Stimulated activated CD4-positive, alpha-beta T cell treated with anti-CD3 and anti-CD28 coated beads, Interleukin-12 subunit alpha, Interleukin-12 subunit beta, amount 100 ng/mL, for 24 hours (primary cell): Measurements from ENCODE around the gene GNA12.

ENCODE experiments used
- DNase-seq, 2 experiments: peaks; one replicate each; pipeline ENCODE4 v3.0.0-alpha.2; 2020; ENCODE audit warnings: low read depth in 2 of 2

GNA12 gene

DNA sequence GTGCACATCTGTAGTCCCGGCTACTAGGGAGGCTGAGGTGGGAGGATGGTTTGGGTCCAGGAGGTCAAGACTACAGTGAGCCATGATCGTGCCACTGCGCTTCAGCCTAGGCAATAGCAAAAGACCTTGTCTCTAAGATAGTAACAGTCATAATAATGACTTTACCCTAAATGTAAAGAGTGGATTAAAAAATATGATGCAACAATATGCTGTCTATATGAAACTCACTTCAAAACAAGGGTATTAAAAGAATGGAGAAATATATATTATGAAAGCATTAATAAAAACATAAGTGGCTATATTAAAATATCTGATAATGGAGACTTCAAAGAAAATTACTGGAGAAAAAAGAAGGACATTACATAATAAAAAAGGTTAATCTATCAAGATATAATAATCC lies 5.7 kb downstream of the GNA12 start:
- DNase-seq: no peak

DNA sequence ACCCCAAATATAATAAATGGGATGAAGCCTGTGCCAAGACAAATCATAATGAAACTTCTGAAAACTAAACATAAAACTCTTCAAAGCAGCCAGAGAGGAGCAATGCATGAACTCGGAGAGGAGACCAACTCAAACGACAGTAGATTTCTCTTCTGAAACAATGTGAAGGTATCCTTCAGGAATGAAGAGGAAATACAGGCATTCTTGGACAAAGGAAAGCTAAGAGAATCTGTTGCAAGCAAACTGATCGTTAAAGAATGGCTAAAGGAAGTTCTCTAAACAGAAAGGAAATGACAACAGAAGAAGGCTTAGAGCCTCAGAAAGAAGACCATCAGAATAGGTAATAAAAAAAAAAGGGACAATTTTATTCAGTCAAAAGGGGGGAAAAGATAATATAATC lies 6.6 kb downstream of the GNA12 start:
- DNase-seq: no peak

DNA sequence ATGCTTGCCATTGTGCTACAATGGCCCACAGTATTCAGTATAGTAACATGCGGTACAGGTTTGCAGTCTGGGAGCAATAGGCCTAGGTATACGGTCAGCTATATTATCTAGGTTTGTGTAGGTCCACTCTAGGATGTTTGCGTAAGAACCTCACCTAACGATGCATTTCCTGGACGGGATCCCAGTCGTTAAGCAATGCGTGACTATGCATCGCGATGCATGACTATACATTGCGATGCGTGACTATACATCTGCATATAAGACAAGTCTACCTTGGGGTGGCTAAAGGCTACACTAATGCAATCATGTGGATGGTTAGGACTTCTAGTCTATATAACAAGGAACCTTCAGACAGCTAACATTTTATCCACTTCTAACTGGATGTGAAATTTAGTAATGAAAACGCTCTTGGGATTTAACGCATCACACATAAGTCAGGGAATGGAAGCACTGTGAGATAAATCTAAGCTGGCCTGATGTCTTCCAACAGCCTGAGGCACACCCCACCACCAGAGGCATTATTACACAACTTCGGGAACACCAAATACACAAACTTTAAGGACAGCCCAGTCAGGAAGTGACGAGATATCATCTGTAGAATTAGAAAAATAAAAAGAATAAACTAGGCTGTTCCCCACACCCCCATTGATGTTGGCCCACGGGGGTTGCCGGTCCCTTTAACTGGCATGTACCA lies 9.2 kb downstream of the GNA12 start:
- no peak for DNase-seq

DNA sequence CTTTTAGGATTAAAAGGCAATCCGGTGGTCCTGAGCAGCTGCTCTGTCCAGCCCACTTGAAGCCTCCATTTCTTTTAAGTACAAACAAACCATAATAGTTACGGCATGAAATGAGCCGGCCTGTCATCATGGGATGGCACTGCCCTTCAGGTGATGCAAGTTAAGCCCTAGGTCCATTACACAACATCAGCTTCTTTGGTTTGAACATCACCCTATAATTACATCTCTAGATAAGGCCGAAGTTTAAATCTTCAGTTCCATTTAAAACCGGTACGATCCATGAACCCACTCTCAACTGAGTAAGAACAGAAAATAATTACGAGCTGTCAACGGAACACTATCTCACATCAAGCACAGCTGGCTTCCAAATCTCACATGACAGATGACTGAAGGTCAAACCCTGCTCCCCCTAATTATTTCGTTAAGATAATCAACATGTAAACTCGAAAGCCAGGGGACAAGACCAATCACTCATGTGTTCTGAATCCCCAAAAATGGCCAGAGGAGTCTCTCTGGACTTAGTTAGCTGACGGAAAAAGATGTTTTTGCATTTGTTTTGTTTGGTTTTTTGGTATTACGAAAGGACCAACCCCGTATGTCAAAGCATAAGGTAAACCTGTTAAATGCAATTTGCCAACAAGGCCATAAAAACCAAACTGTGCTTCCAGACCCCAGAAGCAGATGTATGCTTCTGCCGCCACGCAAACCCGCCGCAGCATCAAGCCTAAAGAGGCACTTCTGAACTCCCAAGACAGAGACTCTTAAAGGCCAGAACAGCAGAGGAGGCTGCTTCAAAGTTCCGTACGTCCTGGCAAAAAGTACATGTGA lies 10.8 kb downstream of the GNA12 start:
- DNase-seq: no peak

DNA sequence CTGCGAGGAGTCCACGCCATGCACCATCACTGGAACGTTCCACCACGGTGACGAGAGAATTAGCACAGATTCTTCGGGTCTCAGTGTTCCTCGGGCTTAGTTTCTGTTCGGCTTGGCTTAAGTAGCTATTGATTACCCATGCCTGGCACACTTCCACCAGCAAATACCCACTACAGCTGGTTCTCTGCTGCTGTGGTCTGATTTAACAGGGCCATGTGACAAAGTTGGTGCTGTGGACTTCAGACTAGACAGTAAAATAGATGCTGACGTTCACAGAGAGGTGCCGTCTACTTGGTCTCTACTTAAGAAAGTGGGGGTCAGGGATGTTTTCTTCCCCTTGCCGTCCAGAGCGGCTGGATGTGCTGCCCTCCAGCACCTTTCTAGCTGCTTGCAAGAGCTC lies 11.6 kb downstream of the GNA12 start:
- DNase-seq: no peak

DNA sequence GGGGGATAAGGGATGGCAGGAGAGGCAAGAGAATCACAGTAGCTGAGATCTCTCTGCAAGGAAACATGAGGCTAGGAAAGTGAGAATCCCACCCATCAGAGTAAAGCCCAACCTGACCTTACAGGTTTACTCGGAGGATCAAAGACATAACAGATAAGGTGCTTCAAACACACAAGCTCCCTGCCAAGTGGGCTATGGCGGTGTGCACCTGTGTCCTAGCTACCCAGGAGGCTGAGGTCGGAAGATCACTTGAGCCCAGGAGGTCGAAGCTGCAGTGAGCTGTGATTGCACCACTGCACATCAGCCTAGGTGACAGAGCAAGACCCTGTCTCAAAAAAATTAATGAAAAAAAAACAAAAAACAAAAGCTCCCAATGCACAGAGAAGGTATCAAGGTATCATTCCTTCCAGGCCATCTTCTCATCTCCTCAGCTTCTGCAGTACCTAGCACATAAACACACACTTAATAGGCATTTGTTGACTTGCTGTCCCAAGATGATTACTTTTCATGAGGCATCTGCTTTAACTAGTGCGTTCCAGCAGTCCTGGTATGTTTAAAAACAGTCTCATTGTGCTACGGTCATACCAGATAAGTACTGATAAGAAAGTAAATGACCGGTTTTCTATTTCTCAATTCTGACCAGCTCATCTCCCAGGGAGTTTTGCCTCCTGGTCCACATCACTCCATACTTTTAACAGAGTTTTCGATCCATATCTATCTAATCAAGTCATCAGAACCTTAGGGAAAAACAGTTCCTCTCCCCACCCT lies 13.3 kb downstream of the GNA12 start:
- no peak for DNase-seq

DNA sequence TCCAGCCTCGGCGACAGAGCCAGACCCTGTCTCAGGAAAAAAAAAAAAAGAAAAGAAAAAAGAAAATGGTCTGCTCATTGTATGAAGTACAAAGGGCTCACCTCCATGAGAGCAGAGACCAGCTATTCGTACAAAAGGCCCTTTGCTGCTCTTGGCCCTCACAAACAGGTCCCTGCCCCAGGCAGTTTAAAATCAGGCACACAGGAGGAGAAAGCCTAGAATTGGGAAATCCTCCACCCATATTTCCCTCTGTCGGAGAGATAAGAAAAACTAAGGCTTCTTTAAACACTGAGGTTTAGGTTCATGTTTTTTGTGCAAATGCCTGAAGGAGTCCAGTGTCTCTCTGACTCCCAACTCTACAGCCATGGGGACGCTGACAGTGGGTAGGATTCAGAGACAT lies 15.1 kb downstream of the GNA12 start:
- no peak for DNase-seq

DNA sequence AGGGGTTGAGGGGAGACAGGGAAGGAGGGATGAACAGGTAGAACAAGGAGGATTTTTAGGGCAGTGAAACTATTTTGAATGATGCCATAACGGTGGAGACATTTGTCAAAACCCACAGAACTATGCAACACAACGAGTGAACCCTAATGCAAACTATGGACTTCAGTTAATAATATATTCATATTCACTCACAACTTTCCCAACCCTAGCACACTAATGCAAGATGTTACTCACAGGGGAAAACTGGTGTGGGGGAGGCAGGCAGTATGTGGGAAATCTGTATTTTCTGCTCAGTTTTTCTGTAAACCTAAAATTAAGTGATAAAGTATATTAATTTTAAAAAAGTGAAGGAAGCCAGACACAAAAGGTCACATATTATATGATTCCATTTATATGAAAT lies 17.3 kb downstream of the GNA12 start:
- DNase-seq: no peak

DNA sequence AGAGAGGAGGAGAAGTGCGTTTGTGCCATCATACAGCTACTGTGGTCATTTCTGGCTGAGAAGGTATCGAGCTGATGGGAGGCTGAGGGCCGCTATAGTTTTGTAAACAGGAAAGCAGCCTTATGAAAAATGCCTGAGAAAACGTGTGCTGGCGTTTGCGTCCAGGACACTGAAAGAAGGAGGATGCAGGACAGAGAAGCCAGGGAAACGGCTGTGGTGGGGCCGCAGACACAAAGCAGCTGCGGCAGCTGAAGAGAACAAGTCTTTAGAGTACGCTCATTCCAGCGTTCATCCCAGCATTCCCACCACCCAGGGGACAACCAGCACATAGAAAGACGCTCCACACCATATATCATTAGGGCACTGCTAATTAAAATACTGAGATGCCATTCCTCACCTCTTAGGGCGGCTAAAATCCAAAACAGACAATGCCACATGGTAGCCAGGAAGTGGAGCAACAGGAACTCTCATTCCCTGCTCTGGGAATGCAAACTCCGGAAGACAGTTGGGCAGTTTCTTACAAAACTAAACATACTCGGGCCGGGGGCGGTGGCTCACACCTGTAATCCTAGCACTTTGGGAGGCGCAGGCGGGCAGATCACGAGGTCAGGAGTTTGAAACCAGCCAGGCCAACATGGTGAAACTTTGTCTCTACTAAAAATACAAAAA lies 18.4 kb downstream of the GNA12 start:
- no peak for DNase-seq

DNA sequence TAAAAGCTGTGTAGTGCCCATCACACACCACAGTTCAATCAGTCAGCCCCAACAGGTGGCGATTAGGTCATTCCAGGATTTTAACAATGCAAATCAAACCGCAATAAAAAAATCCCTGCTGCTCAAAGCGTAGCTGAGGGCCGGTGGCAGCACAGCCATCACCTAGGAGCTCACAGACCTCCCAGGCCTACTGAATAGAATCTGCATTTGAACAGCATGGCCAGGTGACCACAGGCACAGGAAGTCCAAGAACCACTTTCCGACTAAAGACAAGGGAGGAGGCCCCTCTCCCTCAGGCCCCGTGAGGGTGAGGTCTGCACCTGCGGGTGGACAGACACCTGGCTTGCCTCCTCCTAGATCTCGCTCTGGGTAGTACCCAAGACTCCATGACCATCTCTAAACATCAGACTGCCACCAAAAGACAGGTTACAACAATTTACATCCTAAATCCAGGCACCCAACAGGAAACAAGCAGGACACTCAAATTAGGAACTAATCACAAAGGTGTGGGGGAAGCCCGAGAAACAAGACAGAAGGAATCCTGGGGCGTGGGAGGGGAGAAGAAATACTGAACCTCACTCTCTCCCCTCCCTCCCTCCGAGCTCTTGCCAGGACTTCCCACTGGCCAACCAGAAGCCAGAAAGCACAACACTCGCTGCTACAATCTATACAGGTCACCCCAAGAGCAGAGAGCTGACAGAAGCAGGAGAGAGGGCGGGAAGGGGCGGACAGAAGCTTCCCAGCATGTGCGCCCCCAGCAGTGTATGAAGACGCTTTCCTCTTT lies 19.2 kb downstream of the GNA12 start:
- DNase-seq: no peak

DNA sequence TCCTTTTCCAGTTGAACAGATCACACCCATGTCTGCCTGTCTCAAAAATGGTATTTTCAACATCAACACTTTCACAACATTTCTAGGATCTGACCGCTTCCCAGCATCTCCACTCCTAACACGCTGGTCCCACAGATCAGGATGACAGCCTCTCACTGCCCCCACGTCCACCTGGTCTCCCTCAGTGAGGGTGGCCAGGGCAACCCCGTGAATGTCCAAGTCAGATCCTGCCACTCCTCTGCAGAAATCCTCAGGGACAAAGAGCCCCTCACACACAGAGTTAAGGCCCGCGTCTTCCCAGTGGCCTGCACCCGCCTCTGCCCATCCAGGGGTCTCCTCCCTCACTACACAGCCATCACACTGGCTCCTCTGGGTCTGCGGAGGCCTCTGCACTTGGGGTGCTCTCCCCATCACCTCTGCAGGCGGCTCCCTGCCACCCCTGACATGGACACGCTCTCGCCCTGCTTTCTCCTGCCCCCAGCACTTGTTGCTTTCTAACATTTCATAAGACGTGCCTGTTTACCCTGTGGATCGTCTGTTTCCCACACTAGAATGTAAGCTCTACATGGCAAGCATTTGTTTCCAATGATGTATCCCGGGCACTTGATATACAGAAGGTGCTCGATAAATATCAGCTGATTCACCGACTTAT lies 20.0 kb downstream of the GNA12 start:
- no peak for DNase-seq

DNA sequence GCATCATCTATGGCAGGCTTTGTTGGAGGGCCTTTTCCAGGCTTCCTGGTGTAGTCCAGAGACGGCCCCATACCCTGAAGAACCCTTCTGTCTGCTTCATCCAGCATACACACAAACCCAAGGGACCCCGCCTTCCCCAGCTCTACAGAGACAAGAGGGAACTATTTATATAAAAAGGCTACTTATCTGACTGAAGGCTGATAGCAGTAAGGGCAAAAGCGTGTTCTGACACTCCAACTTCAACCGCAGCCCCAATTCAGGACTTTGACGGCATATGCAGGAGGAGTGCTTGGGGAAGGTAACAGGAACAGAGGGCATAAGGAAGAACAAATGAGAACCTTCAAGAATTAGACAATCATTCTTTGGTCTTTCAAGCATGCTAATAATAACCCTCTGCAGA lies 21.0 kb downstream of the GNA12 start:
- no peak for DNase-seq

DNA sequence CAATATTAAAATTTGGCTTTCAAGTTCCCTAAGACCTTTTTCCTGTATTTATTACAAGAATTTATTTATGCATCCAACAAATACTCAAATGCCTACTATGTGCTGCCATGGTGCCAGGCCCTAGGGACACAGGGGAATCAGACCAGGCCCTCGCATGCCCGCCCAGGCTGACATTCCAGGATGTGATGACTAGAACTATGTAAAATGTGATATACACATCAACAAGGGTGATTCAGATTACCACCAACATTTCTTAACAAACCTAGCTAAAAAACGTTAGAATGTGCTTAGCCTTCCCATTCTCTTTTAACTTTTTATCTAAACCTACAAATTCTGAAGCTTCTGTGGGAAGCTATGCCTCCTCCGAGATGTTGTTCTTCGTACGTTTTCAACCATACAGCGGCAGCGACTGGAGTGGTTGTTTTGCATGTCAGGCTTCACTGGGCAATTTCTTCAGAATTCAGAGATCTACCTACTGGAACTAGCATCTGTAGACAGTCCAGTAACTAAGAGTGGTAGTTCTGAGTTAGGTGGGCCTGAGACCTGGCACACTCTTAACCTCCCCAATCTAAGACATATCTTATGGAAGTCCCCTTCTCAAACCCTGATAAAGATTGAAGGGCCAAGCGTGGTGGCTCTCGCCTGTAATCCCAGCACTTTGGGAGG lies 22.1 kb downstream of the GNA12 start:
- DNase-seq: no peak

DNA sequence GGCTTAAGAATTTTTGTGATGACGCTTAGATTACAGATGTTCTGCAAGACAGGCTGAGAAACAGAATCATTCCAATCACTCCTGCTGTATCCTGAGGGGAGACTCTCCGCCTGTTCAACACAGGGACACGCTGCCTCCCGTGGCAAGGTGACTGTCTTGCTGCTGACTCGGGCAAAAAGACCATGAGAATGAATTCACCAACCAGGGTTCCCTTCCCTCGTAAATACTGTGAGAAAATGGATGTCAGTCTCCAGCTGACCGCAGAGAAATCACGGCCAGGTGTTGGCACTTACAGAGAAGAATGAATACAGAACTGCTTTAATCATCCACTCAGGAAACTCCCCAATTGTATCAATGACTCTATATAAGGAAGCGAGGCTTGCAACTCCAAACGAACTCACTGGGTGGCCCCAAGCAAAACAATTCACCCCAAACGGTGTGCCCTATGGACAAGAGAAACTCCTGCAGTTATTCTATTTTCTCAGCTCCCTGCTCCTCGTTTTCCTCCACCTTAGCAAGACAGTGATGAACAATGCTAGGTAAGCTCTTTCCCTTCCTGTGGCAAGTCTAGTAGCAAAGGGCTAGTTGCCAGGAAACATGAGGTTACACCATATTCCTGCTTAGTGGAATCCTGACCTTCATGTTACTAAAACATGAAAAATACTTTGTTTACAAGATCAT lies 22.8 kb downstream of the GNA12 start:
- DNase-seq: no peak

DNA sequence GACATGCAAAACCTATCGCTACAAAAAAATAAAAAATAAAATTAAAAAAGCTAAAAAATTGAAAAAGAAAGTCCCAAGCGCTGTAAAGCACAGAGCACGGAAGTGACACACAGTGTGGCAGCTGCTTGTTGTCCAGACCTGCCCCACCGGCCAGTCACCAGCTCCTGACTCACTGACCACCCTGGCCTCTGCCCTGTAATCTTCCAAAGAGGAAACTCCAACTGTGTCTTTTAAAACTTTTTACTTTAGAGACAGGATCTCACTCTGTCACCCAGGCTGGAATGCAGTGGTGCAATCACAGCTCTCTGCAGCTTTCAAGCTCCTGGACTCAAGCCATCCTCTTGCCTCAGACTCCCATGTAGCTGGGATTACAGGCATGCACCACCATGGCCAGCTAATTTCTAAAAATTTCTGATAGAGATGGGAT lies 23.6 kb downstream of the GNA12 start:
- no peak for DNase-seq

DNA sequence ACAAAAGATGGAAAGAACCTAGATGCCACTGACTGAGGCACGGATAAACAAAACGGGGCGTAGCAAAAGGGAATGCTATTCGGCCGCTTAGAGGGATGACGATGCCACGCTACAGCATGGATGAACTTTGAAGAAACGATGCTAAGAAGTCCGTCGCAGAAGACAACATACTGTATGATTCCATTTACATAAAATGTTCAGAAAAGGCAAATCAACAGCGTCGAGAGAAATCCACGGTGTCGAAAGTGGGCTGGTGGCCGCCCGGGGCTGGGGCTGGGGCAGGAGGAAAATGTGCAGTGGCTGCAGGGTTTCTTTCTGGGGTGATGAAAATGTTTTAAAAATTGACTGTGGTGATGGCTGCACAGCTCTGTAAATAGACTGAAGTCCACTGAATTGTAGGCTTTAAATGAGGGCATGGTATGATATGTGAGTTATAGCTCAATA lies 24.1 kb downstream of the GNA12 start:
- DNase-seq: no peak

DNA sequence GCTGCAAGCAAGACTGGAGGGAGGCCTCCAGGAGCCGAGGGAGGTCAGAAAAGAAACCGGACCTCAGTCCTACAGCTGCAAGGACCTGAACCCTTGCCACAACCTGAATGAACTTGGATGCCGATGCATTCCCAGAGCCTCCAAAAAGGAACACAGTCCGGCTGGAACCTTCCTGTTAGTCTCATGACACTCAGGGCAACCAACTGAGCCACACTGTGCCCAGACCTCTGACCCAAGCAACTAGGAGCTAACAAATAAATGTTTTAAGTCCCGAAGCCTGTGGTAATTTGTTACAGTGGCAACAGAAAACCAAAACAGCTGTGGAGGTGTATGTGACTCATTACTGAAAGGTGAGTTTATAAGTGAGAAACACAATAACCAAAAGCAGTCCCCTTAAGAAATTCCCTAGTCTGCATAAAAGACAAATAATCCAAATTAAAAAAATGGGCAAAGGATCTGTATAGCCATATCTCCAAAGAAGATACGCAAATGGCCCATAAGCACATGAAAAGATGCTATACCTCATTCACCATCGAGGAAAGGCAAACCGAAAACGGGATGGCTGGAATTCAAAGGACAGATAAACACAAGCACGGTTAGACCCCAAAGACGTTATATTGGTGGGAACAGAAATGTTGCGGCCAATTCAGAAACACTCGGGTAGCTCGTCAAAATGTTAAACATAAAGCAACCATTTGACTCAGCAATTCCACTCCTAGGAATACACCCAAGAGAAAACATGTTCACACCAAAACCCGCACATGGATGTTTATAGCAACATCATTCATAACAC lies 24.8 kb downstream of the GNA12 start:
- DNase-seq: no peak

DNA sequence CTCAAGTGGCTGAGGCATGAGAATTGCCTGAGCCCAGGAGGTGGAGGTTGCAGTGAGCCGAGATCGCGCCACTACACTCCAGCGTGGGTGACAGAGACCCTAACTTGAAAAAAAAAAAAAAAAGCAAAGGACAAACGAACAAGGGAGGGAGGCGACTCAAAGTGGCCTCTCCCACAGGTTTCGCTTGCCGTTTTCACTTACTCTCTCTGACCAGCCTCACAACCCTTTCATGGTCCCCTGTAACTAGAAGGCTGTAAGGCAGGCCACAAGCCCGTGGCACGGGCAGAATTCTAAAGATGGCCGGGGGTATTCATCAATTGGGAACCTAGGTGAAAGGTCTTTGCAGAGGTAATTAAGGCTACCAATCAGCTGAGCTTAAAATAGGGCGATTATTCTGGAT lies 25.5 kb downstream of the GNA12 start:
- DNase-seq: no peak

DNA sequence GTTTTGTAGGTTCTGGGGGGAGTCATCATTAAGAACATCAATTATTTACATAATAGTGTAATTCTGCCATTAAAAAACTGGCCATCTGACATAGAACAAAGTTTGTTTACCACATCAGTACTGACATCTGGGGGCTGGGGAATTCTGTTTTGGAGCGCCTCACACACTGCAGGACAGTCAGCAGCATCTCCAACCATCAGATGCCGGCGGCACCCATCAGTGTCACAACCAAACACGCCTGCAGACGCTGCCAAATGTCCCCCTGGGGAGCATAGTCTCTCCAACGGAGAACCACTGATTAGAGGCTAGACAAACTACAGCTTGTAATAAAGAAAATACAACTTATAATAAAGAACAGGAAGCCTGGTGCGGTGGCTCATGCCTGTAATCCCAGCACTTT lies 26.0 kb downstream of the GNA12 start:
- DNase-seq: no peak
